Measurements from ENCODE around the gene CARD9.

DNA sequence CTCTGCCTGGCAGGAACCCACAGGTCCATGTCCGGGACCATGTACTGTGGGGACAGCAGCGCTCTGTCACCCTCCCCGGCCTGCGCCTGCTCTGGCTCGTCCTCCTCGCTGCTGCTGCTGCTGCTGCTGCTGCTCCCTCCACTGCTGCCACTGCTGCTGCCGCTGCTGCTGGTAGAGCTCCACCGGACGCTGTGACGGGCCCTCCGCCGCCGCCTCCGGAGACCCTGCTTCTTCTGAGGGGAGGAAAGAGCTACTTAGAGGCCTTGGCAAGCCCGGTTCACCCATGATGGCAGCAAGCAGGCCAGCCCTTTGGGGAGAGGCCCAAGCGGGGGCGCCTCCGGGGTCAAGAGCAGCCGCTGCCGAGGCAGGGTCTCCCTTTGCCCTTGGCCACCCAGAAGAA is 10.0 kb upstream of the CARD9 start:
- TF ChIP-seq, protein P1, sequence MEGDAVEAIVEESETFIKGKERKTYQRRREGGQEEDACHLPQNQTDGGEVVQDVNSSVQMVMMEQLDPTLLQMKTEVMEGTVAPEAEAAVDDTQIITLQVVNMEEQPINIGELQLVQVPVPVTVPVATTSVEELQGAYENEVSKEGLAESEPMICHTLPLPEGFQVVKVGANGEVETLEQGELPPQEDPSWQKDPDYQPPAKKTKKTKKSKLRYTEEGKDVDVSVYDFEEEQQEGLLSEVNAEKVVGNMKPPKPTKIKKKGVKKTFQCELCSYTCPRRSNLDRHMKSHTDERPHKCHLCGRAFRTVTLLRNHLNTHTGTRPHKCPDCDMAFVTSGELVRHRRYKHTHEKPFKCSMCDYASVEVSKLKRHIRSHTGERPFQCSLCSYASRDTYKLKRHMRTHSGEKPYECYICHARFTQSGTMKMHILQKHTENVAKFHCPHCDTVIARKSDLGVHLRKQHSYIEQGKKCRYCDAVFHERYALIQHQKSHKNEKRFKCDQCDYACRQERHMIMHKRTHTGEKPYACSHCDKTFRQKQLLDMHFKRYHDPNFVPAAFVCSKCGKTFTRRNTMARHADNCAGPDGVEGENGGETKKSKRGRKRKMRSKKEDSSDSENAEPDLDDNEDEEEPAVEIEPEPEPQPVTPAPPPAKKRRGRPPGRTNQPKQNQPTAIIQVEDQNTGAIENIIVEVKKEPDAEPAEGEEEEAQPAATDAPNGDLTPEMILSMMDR (conservative IDR thresholded peaks at IDR 0.05; ENCODE audit: low read depth, low read length) = no peak
- TF ChIP-seq CHD1 (IDR thresholded peaks at IDR 0.05; ENCODE audit: low read depth, low read length) (no peak), RAD21 (IDR thresholded peaks at IDR 0.05; ENCODE audit: low read length) (no peak), NFE2L2 (IDR thresholded peaks at IDR 0.05; ENCODE audit: low read depth, low read length) (no peak), POLR2A (IDR thresholded peaks at IDR 0.05; ENCODE audit: low read depth, low read length) (no peak), SMC3 (IDR thresholded peaks at IDR 0.05; ENCODE audit: low read depth, low read length) (no peak), MAZ (IDR thresholded peaks at IDR 0.05; ENCODE audit: borderline replicate concordance, low read depth, low read length) (no peak), FOS (IDR thresholded peaks at IDR 0.05; ENCODE audit: low read depth, low read length) (no peak), CEBPB (IDR thresholded peaks at IDR 0.05; ENCODE audit: low read depth, low read length) (no peak), MXI1 (IDR thresholded peaks at IDR 0.05; ENCODE audit: borderline replicate concordance, low read depth, low read length) (no peak), RFX5 (IDR thresholded peaks at IDR 0.05; ENCODE audit: low read depth, low read length) (no peak)
- TF ChIP-seq, protein P2, sequence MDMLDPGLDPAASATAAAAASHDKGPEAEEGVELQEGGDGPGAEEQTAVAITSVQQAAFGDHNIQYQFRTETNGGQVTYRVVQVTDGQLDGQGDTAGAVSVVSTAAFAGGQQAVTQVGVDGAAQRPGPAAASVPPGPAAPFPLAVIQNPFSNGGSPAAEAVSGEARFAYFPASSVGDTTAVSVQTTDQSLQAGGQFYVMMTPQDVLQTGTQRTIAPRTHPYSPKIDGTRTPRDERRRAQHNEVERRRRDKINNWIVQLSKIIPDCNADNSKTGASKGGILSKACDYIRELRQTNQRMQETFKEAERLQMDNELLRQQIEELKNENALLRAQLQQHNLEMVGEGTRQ (IDR thresholded peaks at IDR 0.05; ENCODE audit: low read depth, low read length) = no peak

Measured in IMR-90 (cell line).